SH-SY5Y (cell line): Measurements from ENCODE around the gene PNPLA7.

Source experiments
- GATA2 ChIP-seq: IDR thresholded peaks from 2 replicates; pipeline ENCODE4 v1.6.1; 2011; ENCODE audit warnings: mild to moderate bottlenecking, low read depth, low read length
- GATA3 ChIP-seq: IDR thresholded peaks from 2 replicates; pipeline ENCODE4 v1.6.1; 2011; ENCODE audit warnings: low read depth, mild to moderate bottlenecking, low read length, moderate library complexity

The PNPLA7 gene

DNA sequence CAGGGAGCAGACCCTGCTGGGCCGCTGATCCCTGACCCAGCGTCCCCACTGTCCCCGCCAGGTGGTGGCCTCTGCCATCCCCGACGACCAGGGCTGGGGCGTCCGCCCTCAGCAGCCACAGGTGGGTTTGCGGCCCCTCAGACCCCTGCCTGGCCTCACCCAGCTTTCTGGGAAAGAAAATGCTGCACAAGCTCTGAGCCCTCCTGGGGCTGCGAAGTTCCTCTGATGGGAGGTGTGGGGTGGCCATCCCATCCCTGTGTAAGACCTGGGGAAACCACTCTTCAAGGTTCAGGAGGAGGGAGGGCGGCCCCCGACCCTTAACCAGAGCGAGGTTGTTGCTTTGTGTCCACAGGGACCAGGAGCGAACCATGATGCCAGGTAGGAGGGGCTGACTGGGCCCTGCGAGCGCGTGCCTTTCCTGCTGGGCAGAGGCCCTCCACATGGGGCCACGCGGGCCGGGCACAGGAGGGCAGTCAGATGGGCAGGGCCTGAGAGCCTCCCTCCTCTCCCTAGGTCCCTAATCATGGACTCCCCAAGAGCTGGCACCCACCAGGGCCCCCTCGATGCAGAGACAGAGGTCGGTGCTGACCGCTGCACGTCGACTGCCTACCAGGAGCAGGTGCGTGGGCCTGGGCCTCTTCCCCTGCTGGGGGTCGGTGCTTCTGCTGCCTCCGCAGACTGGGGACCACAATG lies 119.3 kb downstream of the PNPLA7 start:
- TF ChIP-seq GATA3 (no peak), GATA2 (no peak)

DNA sequence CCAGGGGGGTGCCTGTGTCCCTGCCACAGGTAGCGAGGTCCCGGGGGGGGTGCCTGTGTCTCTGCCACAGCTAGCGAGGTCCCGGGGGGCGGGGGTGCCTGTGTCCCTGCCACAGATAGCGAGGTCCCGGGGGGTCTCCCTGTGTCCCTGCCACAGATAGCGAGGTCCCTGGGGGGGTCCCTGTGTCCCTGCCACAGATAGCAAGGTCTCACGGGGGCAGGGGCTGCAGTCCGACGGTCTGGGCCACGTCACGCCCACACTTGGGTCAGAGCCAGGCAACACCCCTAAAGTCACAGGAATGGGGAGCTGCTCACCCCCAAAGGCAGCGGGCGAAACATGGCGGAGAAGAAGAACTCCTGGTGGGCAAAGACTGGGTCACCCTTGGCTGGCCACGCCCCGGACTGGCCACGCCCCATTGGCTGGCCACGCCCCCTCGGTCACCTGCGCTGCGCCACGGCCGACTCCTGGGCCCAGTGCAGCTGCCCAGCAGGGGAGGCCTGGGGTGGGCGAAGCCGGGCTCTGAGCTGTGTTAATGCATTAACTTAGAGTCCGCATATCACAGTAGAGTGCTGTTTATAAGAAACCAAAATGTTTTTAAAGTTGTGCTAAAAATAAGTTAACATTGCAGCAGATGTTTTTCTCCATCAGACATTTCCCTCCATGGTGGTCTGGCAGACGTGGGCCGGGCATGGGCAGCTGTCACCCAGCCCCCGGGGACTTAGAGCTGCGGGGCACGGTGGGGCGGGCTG lies 120.1 kb downstream of the PNPLA7 start:
- TF ChIP-seq GATA3 (no peak), GATA2 (no peak)

DNA sequence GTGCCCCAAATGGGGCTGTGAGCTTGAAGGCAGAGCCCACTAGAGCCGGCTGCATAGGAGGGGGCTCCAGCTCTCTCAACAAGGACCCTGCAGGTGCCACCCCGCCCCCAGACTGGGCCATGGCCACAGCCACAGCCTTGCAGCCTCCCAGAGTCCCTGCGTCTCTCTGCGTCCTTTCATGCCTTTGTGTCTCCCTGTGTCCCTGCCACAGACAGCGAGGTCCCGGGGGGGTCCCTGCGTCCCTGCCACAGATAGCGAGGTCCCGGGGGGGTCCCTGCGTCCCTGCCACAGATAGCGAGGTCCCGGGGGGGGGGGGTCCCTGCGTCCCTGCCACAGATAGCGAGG lies 120.7 kb downstream of the PNPLA7 start:
- TF ChIP-seq GATA3, result no peak
- no peak for TF ChIP-seq GATA2

DNA sequence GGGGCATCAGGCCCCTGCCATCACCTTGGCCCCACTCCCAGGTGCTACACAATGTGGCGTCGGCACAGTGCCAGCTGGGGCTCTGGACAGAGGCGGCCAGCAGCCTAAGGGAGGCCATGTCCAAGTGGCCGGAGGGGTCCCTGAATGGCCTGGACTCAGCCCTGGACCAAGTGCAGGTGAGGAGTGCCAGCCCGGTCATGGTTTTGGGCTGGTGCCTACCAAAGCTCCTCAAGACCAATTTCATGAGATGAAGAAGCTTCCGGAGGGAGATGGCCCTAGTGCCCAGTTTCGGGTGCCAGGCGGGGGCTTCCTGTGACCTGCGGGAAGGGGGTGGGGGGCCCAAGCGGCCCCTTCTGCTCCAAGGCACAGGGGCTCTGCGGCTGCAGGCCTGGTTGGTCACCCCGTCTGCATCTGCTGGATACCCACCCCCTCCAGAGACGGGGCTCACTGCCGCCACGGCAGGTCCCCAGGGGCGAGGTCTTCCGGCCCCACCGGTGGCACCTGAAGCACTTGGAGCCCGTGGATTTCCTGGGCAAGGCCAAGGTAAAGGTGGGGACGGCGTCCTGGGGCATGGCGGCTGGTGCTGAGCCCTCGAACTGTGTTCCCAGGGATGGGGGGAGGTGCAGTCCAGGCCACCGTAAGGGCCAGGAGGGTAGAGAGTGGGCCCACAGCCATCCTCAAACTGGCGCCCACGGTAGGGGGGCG lies 121.2 kb downstream of the PNPLA7 start:
- TF ChIP-seq GATA2 (no peak), GATA3 (no peak)

DNA sequence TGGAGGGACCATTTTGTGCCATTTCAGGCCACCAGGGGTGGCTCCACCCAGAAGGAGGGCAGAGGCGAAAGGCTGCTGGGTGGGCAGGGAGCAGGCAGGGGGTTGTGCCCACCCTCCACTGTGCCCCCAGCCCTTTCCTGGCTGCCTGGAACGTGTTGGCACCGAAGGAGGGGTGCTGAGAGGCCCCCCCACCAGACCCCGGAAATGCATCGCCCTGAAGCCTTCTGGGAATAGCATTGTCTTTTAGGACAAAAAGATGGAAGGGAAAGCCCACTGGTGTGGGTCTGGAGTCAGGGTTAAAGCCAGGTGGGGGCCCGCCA lies 121.9 kb downstream of the PNPLA7 start:
- no peak for TF ChIP-seq GATA2
- TF ChIP-seq GATA3, result no peak

DNA sequence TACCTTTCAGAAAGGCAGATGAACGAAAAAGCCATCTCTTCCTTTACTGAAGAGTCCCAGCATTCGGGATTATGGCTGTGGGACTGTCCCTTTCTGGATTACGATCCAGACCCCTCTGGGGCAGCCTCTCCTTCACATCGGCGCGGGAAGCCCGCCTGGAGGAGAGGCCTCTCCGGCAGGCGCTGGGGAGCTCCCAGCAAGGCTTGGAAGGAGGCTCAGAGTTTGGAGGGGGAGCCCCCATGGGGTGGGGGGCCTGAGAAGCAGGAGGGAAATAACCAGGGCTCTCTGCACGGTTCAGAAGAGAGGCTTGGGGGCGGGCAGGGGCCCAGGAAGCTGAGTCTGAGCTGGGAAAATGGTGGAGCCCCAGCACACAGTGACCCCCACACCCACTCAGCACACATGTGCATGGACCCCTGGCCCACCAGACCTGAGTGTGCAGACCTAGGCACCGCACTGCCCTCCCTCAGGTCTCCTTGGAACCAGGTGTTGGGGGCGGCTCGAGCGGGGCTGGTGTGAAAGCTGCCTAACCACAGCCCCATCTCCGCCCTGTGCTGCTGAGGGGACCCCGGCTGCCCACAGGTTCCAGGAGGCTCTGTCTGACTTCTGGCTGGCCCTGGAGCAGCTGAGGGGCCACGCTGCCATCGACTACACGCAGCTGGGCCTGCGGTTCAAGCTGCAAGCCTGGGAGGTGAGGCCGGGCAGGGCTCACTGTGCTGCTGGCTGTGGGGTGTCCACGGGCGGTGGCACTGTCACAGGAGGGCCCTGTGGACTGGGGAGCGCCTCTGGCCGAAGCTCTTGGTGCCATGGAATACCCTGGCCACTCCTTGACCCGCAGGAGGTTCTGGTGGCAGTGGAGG lies 122.5 kb downstream of the PNPLA7 start:
- TF ChIP-seq GATA3, result no peak
- no peak for TF ChIP-seq GATA2

DNA sequence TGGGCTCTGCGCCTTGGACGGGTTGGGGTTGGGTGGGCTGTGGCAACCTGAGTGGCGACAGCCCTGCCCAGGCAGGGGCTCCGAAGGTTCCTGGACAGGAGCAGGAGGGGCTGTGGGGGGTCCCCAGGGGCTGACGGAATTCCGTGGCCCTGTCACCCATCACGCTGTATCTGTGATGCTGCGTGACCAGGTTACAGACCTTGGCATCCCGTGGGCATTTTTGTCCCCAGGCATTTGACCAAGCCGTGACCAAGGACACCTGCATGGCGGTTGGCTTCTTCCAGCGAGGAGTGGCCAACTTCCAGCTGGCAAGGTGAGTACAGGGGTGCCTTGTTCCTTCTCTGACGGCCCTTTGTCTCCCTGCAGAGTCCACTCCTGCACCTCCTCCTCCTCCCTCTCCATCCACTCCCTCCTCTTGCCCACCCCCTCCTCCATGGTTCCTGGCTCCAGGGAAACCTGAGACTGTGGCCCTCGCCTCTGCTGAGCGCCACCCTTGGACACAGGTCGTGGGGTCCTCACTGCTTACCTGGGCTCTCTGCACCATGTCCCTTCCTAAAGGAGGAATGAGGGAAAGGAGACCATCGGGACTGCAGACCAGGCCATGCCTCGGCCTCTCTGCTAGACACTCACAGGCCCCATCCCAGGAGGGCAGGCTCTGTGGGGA lies 124.1 kb downstream of the PNPLA7 start:
- TF ChIP-seq GATA3, result no peak

DNA sequence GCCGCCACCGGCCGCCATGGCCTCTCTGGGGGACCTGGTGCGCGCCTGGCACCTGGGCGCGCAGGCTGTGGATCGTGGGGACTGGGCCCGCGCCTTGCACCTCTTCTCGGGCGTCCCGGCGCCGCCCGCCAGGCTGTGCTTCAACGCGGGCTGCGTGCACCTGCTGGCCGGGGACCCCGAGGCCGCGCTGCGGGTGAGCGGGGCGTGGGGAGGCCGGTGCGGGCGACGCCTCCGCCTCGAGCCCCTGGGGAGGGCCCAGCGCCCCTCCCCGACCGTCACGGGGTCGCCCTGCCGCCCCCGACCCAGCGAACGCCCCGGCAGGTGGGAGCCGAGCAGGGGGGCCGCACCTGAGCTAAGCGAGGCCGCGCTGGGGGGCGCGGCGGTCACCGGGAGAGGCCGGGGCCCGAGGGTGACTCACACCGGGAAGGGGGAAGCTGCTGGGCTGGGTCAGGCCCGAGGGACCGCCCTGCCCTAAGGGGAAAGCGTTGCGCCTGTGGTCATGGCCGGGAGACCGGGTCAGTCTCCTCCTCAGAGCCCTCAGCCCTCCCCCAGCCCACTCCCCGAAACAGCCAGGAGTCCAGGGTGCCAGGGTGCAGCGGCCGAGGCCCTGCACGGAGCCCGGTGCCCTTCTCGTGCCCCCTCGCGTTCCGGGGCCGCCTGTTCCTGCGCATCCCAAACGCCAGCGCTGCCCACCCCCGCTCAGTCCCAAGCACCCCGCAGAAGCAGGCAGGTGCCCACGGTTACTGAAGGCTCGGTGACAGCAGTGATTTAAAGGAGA lies 126.5 kb downstream of the PNPLA7 start:
- TF ChIP-seq GATA3 (no peak), GATA2 (no peak)

DNA sequence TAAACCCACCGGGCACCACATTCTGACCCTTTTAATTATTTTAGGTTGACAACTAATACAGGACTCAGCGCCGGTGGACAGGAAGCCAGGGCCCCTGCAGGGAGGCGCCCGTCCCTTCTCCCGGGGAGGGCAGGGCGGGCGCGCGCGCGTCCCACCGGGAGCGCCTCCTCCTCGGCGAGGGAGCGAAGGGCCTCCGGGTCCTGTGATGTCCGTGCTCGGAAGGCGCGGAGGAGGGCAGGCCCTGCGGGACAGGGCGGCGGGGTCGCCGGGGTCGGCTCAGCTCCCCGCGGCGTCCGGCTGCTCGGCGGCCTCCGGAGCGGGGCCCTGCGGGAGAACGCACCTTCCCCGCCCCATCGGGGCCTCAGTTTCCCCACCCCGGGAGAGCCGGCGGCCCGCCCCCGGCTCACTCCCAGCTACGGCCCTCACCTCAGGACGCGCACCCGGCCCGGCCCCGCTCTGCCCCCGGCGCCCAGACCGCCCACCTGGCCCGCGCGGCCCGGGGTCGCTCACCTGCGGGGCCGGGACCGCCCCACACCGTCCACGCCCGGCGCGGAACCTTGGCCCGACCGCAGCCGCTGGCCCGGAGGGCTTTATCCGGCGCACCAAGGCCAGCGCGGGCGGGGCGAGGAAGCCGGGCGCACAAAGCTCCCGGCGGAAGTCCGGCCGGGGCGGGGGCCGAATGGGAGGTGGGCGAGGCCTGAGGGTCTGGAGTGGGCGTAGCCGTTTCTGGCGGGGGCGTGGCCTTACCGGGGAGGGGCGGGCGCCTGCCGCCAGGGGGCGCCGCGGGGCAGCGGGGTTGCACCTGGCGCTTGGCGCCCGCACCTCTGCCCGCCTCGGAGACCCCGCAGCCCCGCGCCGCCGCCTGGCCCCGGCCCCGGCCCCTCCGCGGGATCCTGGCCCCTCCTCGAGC lies 127.3 kb downstream of the PNPLA7 start, which contains the start of the genes EXD3 and NOXA1:
TSS of gene EXD3 (minus strand) at position 559 of the 910 bp plus-strand sequence. CDS start 27,805 bp downstream, outside the sequence.
TSS of gene NOXA1 (plus strand) at position 790 of the 910 bp plus-strand sequence. CDS start 137 bp downstream, outside the sequence.
- TF ChIP-seq GATA2 (no peak), GATA3 (no peak)

DNA sequence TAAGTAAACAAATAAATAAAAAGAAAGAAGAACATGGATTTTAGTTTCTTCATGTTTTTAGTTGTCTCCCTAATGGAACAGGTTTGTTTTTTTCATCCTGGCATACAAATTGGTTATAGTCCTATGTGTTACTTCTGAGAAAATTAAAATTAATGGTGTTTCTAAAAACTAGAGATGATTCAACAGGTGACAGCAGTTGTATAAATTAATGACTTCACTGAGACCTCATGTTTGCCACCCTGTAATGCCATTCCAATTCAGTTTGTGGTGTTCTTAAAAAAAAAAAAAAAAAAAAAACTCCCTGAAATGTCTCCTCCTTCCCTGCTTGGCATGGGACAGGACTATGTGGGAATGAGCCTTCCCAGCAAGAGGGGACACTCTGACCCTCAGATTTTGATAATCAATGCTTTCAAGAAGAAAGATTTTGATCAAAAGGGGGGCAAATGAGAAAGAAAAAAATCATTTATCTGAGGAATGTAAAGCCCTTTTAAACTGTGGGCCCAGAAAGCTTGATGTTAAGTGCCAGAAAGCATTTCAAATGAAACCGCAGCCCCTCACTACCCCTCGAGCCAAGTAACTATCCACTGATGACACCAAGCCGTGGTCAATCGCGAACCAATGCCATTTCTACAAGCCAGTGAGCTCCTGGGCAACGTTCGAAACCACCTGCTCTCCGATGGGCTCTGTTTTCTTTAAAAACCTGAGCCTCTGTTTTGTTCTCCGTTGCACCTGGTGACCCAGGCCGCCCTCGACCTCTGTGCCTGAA lies 128.2 kb downstream of the PNPLA7 start:
- TF ChIP-seq GATA3 (no peak), GATA2 (no peak)
